NCI-H226 (cell line): Measurements from ENCODE around the gene HOXB7.

Experiments used
- DNase-seq: peaks from one replicate; pipeline ENCODE4 v3.0.0-alpha.2; 2015

HOXB7 gene

GRCh38 chr17:48565022-48565554 is 45.7 kb downstream of the HOXB7 start:
- DNase-seq = no peak

- DNase-seq = no peak
Measured at GRCh38 chr17:48564188-48565021, 46.4 kb downstream of the HOXB7 start.

GRCh38 chr17:48563867-48564187 is 47.0 kb downstream of the HOXB7 start:
- DNase-seq = no peak

- no peak for DNase-seq
Measured at GRCh38 chr17:48563385-48563838, 47.4 kb downstream of the HOXB7 start.

- no peak for DNase-seq
Measured at GRCh38 chr17:48562934-48563333, 47.9 kb downstream of the HOXB7 start.

- DNase-seq = no peak
Measured at GRCh38 chr17:48561884-48562810, 48.7 kb downstream of the HOXB7 start.

GRCh38 chr17:48559840-48560817 is 50.7 kb downstream of the HOXB7 start:
- no peak for DNase-seq

GRCh38 chr17:48559122-48559839 is 51.5 kb downstream of the HOXB7 start:
- DNase-seq = no peak

GRCh38 chr17:48558831-48559121 is 52.0 kb downstream of the HOXB7 start:
- DNase-seq = no peak

GRCh38 chr17:48558057-48558830 is 52.6 kb downstream of the HOXB7 start:
- DNase-seq = no peak
